Stimulated activated CD4-positive, alpha-beta T cell treated with anti-CD3 and anti-CD28 coated beads, Interleukin-4, amount 100 ng/mL, for 4 hours (primary cell): ENCODE data around the gene DGKQ.

Source experiments
- DNase-seq, 2 experiments: peaks; one replicate each; pipeline ENCODE4 v3.0.0-alpha.2; 2020

Gene DGKQ

GRCh38 chr4:995311-996026 is 22.1 kb upstream of the DGKQ start:
- no peak for DNase-seq

GRCh38 chr4:993111-994029 is 20.0 kb upstream of the DGKQ start, which contains the start of gene SLC26A1:
Gene SLC26A1, minus strand, starts transcription at chr4:993404. Its CDS starts 1,701 bp downstream, at chr4:991703.
- DNase-seq, result no peak

- DNase-seq, result no peak
Measured at GRCh38 chr4:992297-993110, 19.1 kb upstream of the DGKQ start.

- DNase-seq, result no peak
Measured at GRCh38 chr4:991451-992296, 18.3 kb upstream of the DGKQ start.

- DNase-seq, result no peak
Measured at GRCh38 chr4:990746-991367, 17.5 kb upstream of the DGKQ start.

GRCh38 chr4:989722-990471 is 16.5 kb upstream of the DGKQ start:
- DNase-seq, result no peak

- DNase-seq, result no peak
Measured at GRCh38 chr4:988726-989721, 15.7 kb upstream of the DGKQ start.

- DNase-seq, result no peak
Measured at GRCh38 chr4:987624-988513, 14.5 kb upstream of the DGKQ start.

- peak; percentile 86 to 88 for DNase-seq
Measured at GRCh38 chr4:986879-987623, 13.7 kb upstream of the DGKQ start, which contains the start of gene IDUA. Gene IDUA, plus strand, starts transcription at chr4:987044. Its CDS starts 41 bp downstream, at chr4:987085.

- DNase-seq, result no peak
Measured at GRCh38 chr4:986428-986878, 13.1 kb upstream of the DGKQ start.

- DNase-seq, result peak; percentile 69 to 78
Measured at GRCh38 chr4:985123-985830, 11.9 kb upstream of the DGKQ start.

GRCh38 chr4:984336-985054 is 11.1 kb upstream of the DGKQ start:
- no peak for DNase-seq

GRCh38 chr4:982814-983213 is 9.4 kb upstream of the DGKQ start:
- no peak for DNase-seq

- DNase-seq, result no peak
Measured at GRCh38 chr4:982291-982690, 8.9 kb upstream of the DGKQ start.

- no peak for DNase-seq
Measured at GRCh38 chr4:978957-979701, 5.8 kb upstream of the DGKQ start.
